Measurements from ENCODE around the gene LRFN5. TPM values are rescaled to one million over a fixed set of nuclear protein-coding genes. Genes with fewer than 3 reads are reported as not detected.
A peak's percentile ranks its signal among the peaks of the same experiment; 100 is the strongest.

LRFN5 gene
- total and polyA plus RNA-seq, 2 of the 8 experiments (the other 6 are each of a cell fraction or from before 2014, with no cell fraction given) = 0.85 to 4.7 TPM

DNA sequence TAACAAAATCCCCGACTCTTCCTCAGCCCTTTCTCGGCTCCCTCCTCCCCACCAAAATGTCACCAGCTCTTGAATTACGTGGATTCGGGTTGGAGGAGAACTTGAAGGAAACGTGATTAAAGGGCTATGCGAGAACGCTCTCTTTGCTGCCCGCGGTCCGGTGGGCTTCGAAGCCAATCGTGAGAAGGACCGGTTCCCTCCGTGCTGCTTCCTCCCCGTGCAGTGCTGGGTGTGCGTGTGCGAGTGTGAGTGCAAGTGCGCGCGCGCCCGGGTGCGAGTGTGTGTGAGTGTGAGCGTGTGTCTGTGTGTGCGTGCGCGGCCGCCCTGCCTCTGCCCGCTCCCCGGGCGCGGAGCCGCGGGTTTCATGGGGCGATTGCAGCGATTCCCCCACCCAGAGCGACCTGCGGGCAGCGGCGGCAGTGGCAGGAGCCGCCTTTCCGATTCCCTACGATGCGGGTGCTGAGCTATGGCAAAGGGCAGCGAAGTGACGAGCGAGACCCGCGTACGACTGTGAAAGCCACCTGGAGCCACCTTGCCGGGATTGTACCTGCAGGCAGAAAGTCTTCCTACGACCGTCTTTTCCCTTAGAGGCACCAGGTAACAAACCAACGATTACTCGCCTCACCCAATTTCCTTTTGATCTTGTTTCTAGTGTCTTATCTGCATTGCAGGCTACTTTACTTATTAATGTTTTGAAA lies 1.4 kb downstream of the LRFN5 start:
- Histone ChIP-seq H3K9ac (replicated peaks in 1 of 4; ENCODE audit: extremely low read depth in 1 of 4, low read depth in 3 of 4, low read length in 3 of 4) (peak overlapping the region in 2 of 4 experiments; percentile 31 to 38; a peak in 2 of 7 replicates), H3K27ac (ENCODE audit: low read depth, low read length) (no peak overlapping the region), H3K9me3 (ENCODE audit: insufficient read depth in 2 of 2, low read depth in 1 of 2, low read length in 1 of 2) (no peaks in the 10 kb centered on the region), H4K8ac (ENCODE audit: extremely low read depth, insufficient read depth, low read length) (no peak overlapping the region; the same call in 1 of the 2 replicates), H2BK12ac (ENCODE audit: low read depth, low read length) (peak overlapping the region; percentile 64; the same call in 1 of the 2 replicates), H3K23me2 (ENCODE audit: low read depth, low read length) (peaks cover 44% of the 10 kb centered on the region), H2BK120ac (replicated peaks; ENCODE audit: low read depth, low read length) (no peak overlapping the region), H2AFZ (ENCODE audit: low read length) (peak overlapping the region; percentile 71), H3K18ac (ENCODE audit: extremely low read depth, low read length) (0 out of 2 replicates have a peak overlapping the region, but pooled peaks have one; percentile 9), H3K14ac (ENCODE audit: insufficient read length) (no peak overlapping the region), H3K79me1 (ENCODE audit: low read depth, low read length) (no peaks in the 10 kb centered on the region), H3K27me3 (replicated peaks in 1 of 4; ENCODE audit: control insufficient read depth in 3 of 4, extremely low read depth in 1 of 4, insufficient read depth in 3 of 4, low read length in 3 of 4) (peaks cover 18 to 46% (median 35%) of the 10 kb centered on the region in 4 experiments), H3K56ac (replicated peaks; ENCODE audit: insufficient read length, low read depth, low read length) (no peak overlapping the region), H2BK5ac (ENCODE audit: low read depth, low read length) (0 out of 2 replicates have a peak overlapping the region, but pooled peaks have one; percentile 28), H3K4ac (replicated peaks; ENCODE audit: insufficient read length, low read depth, low read length) (no peak overlapping the region), H3K23ac (ENCODE audit: insufficient read length) (no peak overlapping the region), H3K4me2 (ENCODE audit: insufficient read depth in 1 of 2, low read depth in 2 of 2, low read length in 2 of 2) (peak overlapping the region; percentile 95 to 100), H2BK15ac (ENCODE audit: low read length) (no peak overlapping the region; the same call in 1 of the 2 replicates), H2BK20ac (ENCODE audit: low read length) (peak overlapping the region; percentile 44; the same call in 1 of the 2 replicates), H3K36me3 (ENCODE audit: control insufficient read depth in 2 of 4, insufficient read depth in 4 of 4, low read length in 3 of 4) (no peaks in the 10 kb centered on the region), H2AK5ac (ENCODE audit: low read depth, low read length) (no peak overlapping the region), H4K20me1 (replicated peaks in 1 of 2; ENCODE audit: control insufficient read depth in 1 of 2, insufficient read depth in 2 of 2, low read length in 2 of 2) (peaks cover 1 to 3% of the 10 kb centered on the region in 2 experiments), H3K4me1 (replicated peaks in 1 of 4; ENCODE audit: control insufficient read depth in 3 of 4, insufficient read depth in 4 of 4, low read length in 3 of 4) (peaks cover 0 to 15% (median 7%) of the 10 kb centered on the region in 4 experiments; a peak in 6 of 7 replicates), H3K79me2 (ENCODE audit: control insufficient read depth in 1 of 2, insufficient read depth in 2 of 2, low read length in 2 of 2) (peaks cover 0 to 6% of the 10 kb centered on the region in 2 experiments; a peak in 2 of 4 replicates), H3K4me3 (ENCODE audit: extremely low read depth in 1 of 4, insufficient read depth in 2 of 4, low read depth in 3 of 4, low read length in 4 of 4) (peak overlapping the region; percentile 74 to 89 (median 77)), H4K91ac (replicated peaks; ENCODE audit: insufficient read length, low read length) (peak overlapping the region; percentile 2), H4K5ac (ENCODE audit: insufficient read length, low read depth, low read length) (no peak overlapping the region)
- ChIA-PET CTCF (ENCODE audit: partially characterized antibody) (interaction anchor here (0.9 to 3.1 kb wide), 2 partner anchors 172 to 328 kb away, joined by 3 to 17 read pairs; no protein-coding TSS in a partner anchor), POLR2A (ENCODE audit: partially characterized antibody) (interaction anchor here (1.1 to 1.4 kb wide), 3 partner anchors 15 to 327 kb away, joined by 3 to 5 read pairs (median 3); no protein-coding TSS in a partner anchor)
- peak in 1 of 2 experiments; percentile 62 for DNase-seq (ENCODE audit: low read depth in 1 of 2, low spot score in 2 of 2)
- 1% methylated on average over 55 of the region's 55 CpGs; no CpG with 5 or more reads in 1 of the 2 experiments for WGBS, 2 experiments (ENCODE audit: extremely low coverage in 1 of 2, insufficient coverage in 1 of 2, insufficient read length in 1 of 2, insufficient replicate concordance in 2 of 2, low coverage in 1 of 2, low lambda C conversion rate in 2 of 2, missing lambda C conversion rate in 1 of 2)
- FAIRE-seq = no peak
- TF ChIP-seq TBP (IDR thresholded peaks at IDR 0.05; ENCODE audit: low read depth, low read length) = no peak
- TF ChIP-seq SAP30 (IDR thresholded peaks at IDR 0.05; ENCODE audit: insufficient read depth, insufficient replicate concordance, low read length) = no peak
- TF ChIP-seq MAFK (IDR thresholded peaks at IDR 0.05; ENCODE audit: low read depth, low read length) = no peak
- TF ChIP-seq RBBP5 (IDR thresholded peaks at IDR 0.05; ENCODE audit: borderline replicate concordance, low read depth, low read length) = peak; percentile 98
- no peak for TF ChIP-seq PHF8 (conservative IDR thresholded peaks at IDR 0.05; ENCODE audit: low read depth, low read length)
- TF ChIP-seq SIN3A (conservative IDR thresholded peaks at IDR 0.05 in 1 of 2, IDR thresholded peaks at IDR 0.05 in 1 of 2; ENCODE audit: low read depth in 1 of 2, low read length in 2 of 2) = peak; percentile 40 to 57; a peak in 1 of 4 replicates
- peak; percentile 53 for TF ChIP-seq EZH2 (IDR thresholded peaks at IDR 0.05; ENCODE audit: low read depth, low read length, severe bottlenecking)
- no peak for TF ChIP-seq POLR2AphosphoS5 (IDR thresholded peaks at IDR 0.05; ENCODE audit: low read depth, low read length)
- TF ChIP-seq KDM5A (IDR thresholded peaks at IDR 0.05; ENCODE audit: low read length) = no peak
- no peak for TF ChIP-seq GABPA (IDR thresholded peaks at IDR 0.05; ENCODE audit: borderline replicate concordance, insufficient read depth, low read length)

Data from H1 (cell line).